ENCODE data around the gene ADCY5.

The ADCY5 gene

DNA sequence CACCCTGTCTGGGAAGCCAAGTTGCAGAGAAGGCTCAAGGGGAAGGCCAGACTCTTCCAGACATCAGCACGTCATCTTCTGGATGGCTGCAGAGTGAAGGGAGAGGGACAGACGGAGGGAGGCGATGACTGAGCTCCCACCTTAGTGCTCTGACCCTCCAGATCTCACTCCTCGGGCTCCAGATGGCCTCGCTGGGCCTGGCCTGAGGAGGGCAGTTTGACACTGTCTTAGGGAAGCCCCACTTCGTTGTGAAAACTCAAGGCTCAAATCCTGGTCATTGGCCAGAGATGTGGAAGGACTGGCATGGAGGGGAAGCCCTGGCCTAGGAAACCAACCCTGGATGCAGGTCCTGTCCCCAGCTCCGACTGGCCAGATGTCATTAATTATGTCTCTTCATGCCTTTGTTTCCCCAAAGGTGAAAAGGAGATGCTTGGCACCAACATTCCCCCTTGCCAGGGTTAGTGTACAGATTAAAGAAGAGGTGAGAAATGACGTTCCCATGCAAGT is 70.4 kb downstream of the ADCY5 start:
- H3K4me3 ChIP-seq (ENCODE audit: low read depth in 1 of 2, low read length in 2 of 2) = no peak overlapping the region
- no peak overlapping the region for H3K4me2 ChIP-seq (ENCODE audit: insufficient read depth, low read length)
- no peak overlapping the region for H3K9ac ChIP-seq (ENCODE audit: low read depth, low read length)
- no peaks in the 10 kb centered on the region; the same call in 1 of the 2 replicates for H4K20me1 ChIP-seq (ENCODE audit: insufficient read depth, low read length)
- peaks cover 16% of the 10 kb centered on the region for H3K27me3 ChIP-seq (ENCODE audit: insufficient read depth, low read length, poor library complexity)
- no peaks in the 10 kb centered on the region for H3K79me2 ChIP-seq (ENCODE audit: insufficient read depth, low read length)
- no peak for DNase-seq
- H3K9me3 ChIP-seq (ENCODE audit: insufficient read depth, low read length, severe bottlenecking) = no peaks in the 10 kb centered on the region
- TF ChIP-seq, protein P1, sequence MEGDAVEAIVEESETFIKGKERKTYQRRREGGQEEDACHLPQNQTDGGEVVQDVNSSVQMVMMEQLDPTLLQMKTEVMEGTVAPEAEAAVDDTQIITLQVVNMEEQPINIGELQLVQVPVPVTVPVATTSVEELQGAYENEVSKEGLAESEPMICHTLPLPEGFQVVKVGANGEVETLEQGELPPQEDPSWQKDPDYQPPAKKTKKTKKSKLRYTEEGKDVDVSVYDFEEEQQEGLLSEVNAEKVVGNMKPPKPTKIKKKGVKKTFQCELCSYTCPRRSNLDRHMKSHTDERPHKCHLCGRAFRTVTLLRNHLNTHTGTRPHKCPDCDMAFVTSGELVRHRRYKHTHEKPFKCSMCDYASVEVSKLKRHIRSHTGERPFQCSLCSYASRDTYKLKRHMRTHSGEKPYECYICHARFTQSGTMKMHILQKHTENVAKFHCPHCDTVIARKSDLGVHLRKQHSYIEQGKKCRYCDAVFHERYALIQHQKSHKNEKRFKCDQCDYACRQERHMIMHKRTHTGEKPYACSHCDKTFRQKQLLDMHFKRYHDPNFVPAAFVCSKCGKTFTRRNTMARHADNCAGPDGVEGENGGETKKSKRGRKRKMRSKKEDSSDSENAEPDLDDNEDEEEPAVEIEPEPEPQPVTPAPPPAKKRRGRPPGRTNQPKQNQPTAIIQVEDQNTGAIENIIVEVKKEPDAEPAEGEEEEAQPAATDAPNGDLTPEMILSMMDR (IDR thresholded peaks at IDR 0.05; ENCODE audit: borderline replicate concordance, extremely low read depth, low read length, poor library complexity, severe bottlenecking) = no peak
- TF ChIP-seq EZH2 (IDR thresholded peaks at IDR 0.05; ENCODE audit: borderline replicate concordance, low read depth, low read length, severe bottlenecking) = no peak
- no peaks in the 10 kb centered on the region for H3K4me1 ChIP-seq (ENCODE audit: insufficient read depth, low read length)
- ATAC-seq (ENCODE audit: insufficient read depth, low read depth) = no peak
- no peaks in the 10 kb centered on the region for H3K36me3 ChIP-seq (ENCODE audit: insufficient read depth, low read length)
- no peak overlapping the region for H2AFZ ChIP-seq (ENCODE audit: low read depth, low read length)
- no peak overlapping the region for H3K27ac ChIP-seq (ENCODE audit: low read length)

DNA sequence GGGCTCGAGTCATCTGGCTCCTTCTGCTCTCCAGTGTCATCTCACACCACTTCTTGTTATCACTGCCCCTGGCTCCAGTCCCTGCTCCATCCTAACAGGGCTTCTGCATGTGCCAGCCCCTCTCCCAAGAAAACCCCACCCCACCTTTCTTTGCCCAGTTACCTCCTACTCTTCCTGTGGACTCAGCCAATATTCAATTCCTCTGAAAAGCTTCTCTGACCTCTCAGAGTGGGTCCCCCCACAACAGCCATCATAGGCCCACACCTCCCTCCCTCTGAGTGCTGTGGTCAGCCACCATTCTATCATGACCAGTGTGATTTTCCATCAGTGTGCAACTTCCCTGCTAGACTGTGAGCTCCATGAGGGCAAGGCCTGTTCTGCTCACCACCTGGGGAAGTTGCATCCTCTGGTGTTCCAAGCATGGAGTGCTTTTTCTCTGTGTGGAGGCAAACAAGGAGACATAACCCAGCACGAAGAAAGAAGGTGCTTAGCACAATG is 71.6 kb downstream of the ADCY5 start:
- no peak for DNase-seq
- Histone ChIP-seq H3K9me3 (ENCODE audit: insufficient read depth, low read length, severe bottlenecking) (no peaks in the 10 kb centered on the region), H3K79me2 (ENCODE audit: insufficient read depth, low read length) (no peaks in the 10 kb centered on the region), H4K20me1 (ENCODE audit: insufficient read depth, low read length) (no peaks in the 10 kb centered on the region; the same call in 1 of the 2 replicates), H3K4me2 (ENCODE audit: insufficient read depth, low read length) (no peak overlapping the region), H3K27ac (ENCODE audit: low read length) (no peak overlapping the region), H3K27me3 (ENCODE audit: insufficient read depth, low read length, poor library complexity) (peaks cover 16% of the 10 kb centered on the region), H3K4me3 (ENCODE audit: low read depth in 1 of 2, low read length in 2 of 2) (no peak overlapping the region), H3K4me1 (ENCODE audit: insufficient read depth, low read length) (no peaks in the 10 kb centered on the region), H3K36me3 (ENCODE audit: insufficient read depth, low read length) (no peaks in the 10 kb centered on the region), H2AFZ (ENCODE audit: low read depth, low read length) (no peak overlapping the region), H3K9ac (ENCODE audit: low read depth, low read length) (no peak overlapping the region)
- TF ChIP-seq, protein P1 (IDR thresholded peaks at IDR 0.05; ENCODE audit: borderline replicate concordance, extremely low read depth, low read length, poor library complexity, severe bottlenecking) = no peak
- TF ChIP-seq EZH2 (IDR thresholded peaks at IDR 0.05; ENCODE audit: borderline replicate concordance, low read depth, low read length, severe bottlenecking) = no peak
- no peak for ATAC-seq (ENCODE audit: insufficient read depth, low read depth)

DNA sequence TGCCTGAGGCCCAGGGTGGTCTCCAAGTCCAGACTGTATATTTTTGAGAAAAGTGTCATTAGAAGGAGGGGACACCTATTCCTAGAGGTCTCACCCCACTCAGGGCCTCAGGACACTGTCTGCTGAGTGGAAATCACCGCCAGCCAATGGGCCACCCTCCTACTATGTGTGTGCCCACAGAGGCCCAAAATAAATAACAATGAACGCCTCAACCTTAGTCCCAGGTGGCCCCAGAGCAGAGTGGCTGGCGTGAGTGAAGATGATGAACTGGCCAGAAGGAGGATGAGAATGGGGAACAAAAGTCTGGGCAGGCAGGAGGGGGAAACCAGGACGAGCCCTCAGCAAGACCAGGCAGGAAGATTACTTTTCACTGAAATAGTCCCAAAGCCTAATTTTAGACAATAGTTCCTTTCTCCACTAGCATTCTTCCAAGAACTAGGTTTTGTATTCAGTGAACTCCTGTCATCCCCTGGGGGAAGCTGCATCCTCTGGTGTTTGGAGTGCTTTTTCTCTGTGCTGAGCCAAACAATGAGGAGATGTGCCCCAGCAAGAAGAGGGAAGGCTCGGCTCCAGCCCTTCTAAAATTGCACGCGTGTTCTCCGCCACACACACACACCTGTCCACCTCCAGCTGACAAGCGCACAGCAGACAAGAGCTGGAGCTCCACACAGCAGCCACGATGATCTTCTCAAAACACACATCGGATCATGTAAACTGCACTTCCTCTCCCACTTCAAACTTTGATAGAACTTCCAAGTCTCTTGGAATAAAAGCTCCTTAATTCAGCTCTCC is 72.2 kb downstream of the ADCY5 start:
- Histone ChIP-seq H3K9me3 (ENCODE audit: insufficient read depth, low read length, severe bottlenecking) (no peaks in the 10 kb centered on the region), H3K27me3 (ENCODE audit: insufficient read depth, low read length, poor library complexity) (peaks cover 13% of the 10 kb centered on the region), H3K36me3 (ENCODE audit: insufficient read depth, low read length) (no peaks in the 10 kb centered on the region), H3K4me1 (ENCODE audit: insufficient read depth, low read length) (no peaks in the 10 kb centered on the region), H3K4me3 (ENCODE audit: low read depth in 1 of 2, low read length in 2 of 2) (no peak overlapping the region), H3K4me2 (ENCODE audit: insufficient read depth, low read length) (no peak overlapping the region), H3K27ac (ENCODE audit: low read length) (no peak overlapping the region), H4K20me1 (ENCODE audit: insufficient read depth, low read length) (no peaks in the 10 kb centered on the region; the same call in 1 of the 2 replicates), H3K9ac (ENCODE audit: low read depth, low read length) (no peak overlapping the region), H2AFZ (ENCODE audit: low read depth, low read length) (no peak overlapping the region), H3K79me2 (ENCODE audit: insufficient read depth, low read length) (no peaks in the 10 kb centered on the region)
- ATAC-seq (ENCODE audit: insufficient read depth, low read depth) (no peak), DNase-seq (no peak)
- TF ChIP-seq, protein P1 (IDR thresholded peaks at IDR 0.05; ENCODE audit: borderline replicate concordance, extremely low read depth, low read length, poor library complexity, severe bottlenecking) = no peak
- no peak for TF ChIP-seq EZH2 (IDR thresholded peaks at IDR 0.05; ENCODE audit: borderline replicate concordance, low read depth, low read length, severe bottlenecking)
